Stimulated activated CD8-positive, alpha-beta memory T cell treated with anti-CD3 and anti-CD28 coated beads, Interleukin-12 subunit alpha, Interleukin-12 subunit beta, amount 100 ng/mL, for 4 hours (primary cell): Measurements from ENCODE around the gene UNC80.

Source experiments
- DNase-seq: peaks from one replicate; pipeline ENCODE4 v3.0.0-alpha.2; 2020; ENCODE audit warnings: low read depth

UNC80 gene

DNA sequence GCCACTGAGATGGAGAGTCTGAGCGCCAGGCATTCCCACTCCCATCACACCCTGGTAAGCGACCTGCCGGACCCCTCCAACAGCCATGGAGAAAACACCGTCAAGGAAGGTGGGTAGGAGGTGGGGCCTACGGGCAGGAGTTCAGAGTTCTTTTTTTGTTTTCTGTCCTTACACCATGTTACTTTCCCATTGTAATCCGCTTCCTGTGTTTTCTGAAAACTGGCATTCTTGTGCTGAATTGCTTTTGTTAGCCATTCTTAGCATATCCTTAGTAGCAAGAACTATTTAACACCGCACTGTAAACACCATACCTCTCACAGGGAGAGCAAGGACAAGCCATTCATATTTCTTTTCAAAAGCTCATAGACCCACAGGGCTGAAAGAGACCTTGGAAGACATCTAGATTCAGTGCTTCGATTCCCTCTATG lies 46.2 kb downstream of the UNC80 start:
- DNase-seq: no peak

DNA sequence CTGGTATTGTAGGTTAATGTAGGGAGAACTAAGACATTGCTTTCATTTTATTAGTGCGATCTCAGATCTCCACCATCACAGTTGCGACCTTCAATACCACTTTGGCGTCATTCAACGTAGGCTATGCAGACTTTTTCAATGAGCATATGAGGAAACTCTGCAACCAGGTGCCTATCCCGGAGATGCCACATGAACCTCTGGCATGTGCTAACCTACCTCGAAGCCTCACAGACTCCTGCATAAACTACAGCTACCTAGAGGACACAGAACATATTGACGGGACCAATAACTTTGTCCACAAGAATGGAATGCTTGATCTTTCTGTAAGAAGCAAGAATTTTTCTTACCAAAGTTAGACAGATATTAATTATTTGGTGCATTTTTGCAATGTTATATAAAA lies 47.3 kb downstream of the UNC80 start:
- DNase-seq: no peak

DNA sequence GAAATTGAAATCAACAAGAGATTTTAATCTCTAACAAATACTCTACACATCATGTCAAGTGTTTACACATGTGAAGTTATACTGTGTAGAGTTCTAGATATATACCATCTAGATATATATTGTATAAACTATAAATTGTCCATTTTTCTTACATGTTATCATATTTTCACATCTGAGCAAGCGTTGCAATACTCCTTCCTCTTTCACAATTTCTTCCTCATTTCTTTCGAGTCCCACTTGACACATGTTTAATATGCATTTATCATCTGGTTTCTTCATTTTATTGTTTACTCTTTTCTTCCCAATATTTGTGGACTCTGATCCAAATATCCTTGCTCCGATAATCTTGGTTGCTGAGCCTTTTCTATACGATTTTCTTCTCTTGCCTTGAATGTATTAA lies 50.2 kb downstream of the UNC80 start:
- DNase-seq: no peak

DNA sequence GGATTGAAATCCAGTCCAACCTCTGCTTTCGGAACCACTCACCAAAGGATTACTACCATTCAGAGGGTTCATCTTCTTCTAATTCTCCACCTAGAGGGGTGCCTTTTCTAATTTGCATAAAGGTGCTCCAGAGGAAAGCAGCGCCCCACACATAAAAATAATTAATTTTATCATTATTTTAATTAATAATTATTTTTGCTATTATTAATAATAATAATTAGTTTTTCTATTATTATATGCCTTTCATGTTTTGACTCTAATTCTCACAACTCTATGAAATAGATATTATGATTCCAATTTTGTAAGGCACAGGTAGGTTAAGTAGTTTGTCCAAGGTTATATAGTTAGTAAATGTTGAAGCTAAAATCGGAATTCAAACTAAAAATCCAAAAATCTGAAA lies 51.9 kb downstream of the UNC80 start:
- DNase-seq: no peak

DNA sequence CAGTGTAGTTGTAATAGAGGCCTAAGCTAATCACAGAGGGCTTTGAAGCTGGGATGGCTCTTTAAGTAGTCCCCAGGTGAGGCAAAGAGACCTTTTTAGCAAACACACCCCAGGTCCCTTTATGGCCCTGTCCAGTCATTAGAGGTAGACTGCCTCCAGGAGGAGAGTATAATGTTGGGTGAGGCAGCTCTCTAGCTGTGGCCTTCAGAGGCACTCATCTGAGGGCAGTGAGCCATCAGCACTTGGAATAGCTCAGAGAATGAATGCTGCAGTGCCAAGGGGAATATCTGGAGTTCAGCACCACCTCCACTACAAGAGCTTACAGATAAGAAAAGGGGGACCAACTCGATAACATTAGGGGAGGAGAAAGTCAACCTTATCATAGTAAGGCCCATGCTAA lies 52.8 kb downstream of the UNC80 start:
- no peak for DNase-seq

DNA sequence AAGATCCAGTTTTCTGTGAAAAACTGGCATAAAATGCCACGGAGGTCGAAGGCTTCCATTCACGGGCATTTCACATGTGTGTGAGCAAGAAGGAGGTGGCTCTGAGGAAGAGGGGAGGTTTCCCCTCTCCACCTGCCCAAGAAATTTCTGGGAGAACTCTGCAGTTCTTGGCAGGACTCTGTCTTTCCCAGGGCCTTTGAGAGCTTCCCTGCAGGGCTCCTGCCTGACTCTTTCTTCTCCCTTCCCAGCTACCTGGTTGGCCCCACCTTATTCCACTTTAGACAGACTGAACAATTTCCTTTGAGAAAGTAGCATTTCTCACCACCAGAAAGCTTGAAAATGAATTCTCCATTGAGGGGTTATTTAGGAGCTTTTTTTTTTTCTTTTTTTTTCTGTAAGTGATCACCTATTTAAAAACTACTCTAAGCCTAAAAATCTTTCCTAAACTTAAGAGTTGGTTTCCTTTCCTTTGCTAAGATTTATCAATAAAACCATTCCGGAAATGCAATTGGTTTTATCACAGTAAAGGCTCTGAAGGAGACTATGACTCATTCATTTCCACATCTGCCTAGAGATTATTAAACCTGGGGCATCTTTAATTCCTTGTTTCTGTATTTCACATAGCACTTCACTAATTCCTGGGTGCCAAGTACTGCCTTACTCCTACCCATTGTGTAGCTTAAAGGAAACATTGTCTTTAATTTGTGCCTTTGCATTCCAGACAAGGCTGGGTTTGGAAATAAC lies 59.3 kb downstream of the UNC80 start:
- no peak for DNase-seq

DNA sequence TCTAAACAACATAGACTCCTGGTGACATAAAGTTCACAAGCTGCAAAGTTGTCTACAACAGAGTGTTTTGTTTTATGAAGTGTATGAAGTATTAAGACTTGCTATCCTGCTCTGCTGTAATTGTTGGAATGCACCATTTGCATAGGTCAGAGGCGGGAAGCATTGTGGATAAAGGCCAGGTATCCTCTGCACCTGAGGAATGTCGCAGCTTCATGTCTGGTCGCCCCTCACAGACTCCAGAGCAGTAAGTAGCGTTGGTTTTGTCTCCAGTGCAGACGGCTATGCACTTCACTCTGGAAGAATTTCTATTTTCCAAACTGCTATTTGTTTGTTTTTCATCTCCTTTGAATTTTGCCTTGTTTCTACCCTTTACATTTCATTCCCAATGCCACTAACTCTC lies 63.1 kb downstream of the UNC80 start:
- no peak for DNase-seq

DNA sequence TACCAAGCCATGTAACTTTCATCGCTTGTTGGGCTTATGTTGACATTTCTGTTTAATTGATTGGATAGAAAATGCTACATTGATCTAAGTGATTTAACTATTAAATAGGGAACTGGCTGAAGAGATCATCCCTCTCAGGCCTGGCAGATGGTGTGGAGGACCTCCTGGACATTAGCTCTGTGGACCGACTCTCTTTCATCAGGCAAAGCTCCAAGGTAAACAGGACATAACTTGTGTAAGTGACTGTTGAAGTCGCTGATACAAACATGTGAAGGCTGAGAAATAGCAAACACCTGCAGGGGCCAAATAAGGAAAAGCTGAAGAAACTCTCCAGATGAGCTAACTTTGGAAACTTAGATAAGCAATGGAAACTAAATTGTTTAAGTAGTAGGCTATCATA lies 68.8 kb downstream of the UNC80 start:
- no peak for DNase-seq

DNA sequence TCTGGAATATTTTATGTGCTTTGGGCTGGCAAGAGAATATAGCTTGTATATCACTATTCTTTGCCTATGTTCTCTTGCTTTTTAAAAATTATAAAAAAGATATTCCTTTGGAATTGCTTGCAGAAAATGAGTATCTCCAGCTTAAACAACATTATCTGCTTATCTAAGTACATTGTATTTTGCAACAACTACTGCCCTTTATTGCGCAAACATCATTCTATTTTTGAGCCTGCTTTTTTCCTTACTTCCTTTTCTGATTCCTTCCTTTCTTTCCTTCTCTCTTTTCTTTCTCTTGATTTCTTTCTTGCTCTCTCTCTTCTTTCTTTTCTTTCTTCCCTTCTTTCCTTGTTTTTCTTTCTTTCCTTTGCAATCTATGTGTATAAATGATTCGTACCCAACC lies 74.0 kb downstream of the UNC80 start:
- DNase-seq: no peak

DNA sequence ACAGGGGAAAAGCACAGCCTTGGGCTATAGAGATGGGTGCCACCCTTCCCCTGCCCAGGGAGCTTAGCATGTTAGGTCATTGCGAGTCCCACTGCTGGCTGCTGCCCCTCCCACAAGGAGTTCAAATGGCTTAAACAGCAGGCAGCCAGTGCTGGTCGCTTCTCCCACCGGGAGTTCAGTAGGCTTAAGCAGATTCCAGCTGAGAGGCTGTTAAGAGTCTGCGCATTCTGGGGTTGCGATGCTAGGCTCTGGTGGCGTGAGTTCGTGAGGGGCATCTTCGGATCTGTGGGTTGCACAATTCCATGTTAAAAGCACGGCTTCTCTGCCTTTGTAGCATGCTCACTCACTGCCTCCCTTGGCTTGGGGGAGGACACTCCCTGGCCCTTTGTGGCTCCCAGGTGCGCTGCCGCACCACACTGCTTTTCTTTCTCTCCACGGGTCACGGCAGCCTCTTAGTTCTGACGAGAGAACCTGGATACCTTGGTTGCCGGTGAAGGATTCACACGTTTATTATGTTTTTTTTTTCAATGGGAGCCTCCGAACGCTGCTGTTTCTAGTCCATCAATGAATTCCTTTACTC lies 93.2 kb downstream of the UNC80 start:
- no peak for DNase-seq

DNA sequence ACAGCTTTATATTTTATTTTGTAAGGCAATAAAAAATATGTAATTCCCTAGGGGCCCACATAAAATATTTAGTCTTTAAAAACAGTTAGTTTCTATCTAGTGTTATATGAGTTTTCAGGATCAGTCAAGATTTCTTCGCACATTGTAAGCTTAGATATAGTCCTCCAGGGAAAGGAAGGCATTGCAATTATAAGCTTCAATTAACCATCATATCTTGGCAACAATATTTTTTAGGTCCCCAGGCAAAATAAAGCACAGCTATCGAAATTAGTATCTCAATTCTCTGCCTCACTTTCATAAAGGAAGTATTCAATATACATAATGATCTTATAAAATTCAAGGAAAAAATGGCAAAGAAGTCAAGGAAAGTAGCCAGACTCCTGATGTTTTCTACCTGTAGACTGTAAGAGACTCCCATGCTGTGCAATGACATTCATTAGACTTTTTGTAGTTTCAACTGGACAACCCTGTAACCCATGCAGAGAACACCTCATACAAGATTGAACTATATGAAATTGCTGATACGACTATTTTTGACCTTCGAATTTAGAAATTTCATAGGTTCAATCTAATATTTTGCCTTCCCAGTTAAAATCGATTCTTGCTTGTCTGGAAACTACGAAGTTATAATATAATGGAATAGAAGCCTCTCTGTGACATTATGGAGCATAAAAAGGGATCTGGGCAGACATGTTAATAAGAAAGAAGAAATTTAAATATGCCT lies 96.8 kb downstream of the UNC80 start:
- DNase-seq: no peak

DNA sequence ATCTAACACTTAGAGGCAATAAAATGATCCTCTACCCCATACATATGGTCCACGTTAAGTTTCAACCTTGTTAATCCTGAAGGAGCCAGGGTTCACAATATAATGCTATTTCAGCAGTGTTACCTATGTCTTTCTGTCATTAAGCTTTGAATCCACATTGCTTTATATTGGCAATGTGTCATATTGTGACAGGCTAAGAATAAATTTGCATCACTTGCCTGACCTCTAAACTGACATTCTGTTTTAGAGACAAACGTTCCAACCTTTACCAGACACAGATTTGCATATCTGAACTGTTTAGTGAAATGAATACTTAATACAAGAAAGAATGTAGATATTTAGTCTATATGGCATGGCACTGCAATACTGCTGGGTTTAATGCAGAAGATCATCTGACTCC lies 98.4 kb downstream of the UNC80 start:
- DNase-seq: no peak

DNA sequence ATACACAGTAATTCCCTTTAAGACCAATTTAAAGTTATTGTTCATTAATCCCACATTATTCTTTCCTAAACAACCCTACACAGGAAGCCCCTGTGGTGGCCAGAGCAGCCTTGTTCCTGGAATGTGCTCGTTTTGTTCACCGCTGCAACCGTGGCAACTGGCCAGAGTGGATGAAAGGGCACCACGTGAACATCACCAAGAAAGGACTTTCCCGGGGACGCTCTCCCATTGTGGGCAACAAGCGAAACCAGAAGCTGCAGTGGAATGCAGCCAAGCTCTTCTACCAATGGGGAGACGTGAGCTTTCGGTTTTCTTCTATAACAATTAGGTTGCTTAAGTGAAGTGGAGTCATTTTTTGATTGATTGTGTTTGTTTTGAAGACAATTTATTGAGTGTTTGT lies 101.0 kb downstream of the UNC80 start:
- DNase-seq: no peak

DNA sequence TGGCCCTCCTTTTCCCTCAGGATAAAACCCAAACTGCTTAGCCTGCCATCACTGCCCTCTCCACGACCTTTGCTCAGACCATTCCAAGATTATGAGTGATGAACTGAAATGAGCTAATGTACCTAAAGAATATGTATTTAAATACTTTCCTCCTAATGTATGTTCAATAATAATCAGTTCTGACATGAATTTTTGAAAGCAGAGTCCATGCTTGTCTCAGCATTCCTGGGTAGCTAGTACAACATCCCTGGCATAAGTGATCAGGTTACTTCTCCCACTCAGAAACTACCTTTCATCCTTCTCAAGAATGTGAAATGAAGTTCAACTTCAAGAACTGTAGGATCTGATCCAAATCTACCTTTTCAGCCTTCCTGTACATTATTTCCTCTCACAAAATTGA lies 103.6 kb downstream of the UNC80 start:
- DNase-seq: no peak

DNA sequence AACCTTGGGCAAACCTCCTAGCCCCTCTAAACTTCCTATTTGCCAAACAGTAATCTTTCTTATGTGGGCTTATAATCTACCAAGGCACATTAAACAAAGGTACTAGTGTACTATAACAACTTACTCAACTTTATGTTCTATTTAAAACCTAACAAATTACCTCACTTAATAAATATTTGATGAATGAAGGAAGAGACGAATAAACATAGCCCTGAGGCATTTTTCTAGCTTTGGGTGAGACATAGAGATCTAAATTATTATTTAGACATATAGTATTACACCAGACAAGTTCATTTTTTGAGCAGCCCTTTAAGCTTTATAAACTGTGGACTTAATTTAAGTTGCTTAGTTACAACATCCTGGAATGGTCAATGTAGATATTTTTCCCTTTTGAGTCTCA lies 104.6 kb downstream of the UNC80 start:
- DNase-seq: no peak

DNA sequence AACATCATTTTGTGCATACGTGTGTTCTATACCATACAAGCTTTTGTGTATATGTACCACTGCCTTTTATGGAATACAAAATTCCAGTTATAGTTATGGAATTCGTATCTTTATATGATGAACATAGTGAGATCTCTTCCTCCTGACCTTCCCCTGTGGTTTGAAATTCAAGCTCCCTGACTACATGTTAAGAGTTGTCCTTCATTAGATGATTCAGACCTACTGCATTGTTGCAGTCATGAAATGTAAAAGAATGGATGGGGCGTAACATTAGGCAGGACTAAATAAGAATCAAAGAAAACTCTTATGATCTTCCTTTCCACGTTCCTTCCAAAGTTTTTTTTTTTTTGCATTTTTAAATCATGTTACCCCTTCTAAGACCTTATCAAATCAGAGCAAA lies 107.1 kb downstream of the UNC80 start:
- no peak for DNase-seq

DNA sequence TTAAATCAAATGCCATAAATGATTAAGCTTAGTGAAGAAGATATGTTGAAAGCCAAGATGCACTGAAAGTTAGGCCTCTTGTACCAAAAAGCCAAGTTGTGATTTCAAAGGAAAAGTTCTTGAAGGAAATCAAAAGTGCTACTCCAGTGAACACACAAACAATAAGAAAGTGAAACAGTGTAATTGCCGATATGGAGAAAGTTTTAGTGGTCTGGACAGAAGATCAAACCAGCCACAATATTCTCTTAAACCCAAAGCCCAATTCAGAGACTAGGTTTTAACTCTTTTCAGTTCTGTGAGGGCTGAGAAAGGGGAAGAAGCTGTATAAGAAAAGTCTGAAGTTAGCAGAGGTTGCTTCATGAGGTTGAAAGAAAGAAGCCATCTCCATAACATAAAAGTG lies 129.0 kb downstream of the UNC80 start:
- DNase-seq: no peak

DNA sequence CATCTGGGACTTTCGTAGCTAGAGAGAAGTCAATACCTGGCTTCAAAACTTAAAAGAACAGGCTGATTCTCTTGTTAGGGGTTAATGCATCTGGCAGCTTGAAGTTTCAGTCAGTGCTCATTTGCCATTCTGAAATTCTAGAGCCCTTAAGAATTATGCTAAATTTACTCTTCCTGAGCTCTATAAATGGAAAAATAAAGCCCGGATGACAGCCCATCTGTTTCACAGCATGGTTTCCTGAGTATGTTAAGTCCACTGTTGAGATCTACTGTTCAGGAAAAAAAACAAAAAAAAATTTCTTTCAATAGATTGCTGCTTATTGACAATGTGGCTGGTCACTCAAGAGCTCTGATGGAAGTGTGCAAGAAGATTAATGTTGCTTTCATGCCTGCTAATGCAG lies 129.5 kb downstream of the UNC80 start:
- no peak for DNase-seq

DNA sequence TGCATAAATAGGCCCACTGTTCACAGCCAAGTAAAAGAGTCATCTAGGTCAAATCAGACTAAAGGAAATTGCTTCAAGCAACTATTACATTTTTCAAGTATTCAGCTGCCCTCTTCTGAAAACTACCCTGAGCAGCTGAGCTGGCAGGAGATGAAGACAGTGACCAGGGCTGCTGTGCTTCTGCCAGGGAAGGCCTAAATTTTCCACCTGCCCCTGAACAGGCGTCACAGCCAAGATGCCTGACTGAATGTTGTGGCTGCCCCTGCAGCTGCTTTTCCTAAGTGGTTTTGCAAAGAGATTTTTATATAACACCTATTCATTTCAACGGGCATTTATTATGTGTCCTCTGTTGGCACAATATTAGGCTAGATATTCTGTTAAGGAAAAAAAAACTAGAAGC lies 134.1 kb downstream of the UNC80 start:
- DNase-seq: no peak

DNA sequence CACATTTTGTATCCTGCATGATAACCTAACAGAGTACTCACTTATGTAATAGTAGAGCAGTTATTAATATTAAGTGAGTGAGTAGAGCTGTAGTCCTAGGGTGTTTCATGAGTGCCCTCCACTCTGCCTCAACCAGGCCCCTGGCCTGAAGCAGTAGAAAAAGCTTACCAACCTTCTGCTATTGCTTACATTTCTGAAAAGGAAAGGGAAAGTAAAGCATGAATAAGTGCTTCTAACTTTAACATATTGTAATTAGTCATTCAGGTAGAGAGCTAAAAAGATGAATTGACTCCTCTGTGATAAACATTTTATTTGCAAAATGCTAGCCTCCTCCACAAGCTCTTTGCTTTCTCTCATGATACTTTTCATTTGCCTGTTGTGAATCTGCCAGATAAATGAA lies 136.1 kb downstream of the UNC80 start:
- no peak for DNase-seq

DNA sequence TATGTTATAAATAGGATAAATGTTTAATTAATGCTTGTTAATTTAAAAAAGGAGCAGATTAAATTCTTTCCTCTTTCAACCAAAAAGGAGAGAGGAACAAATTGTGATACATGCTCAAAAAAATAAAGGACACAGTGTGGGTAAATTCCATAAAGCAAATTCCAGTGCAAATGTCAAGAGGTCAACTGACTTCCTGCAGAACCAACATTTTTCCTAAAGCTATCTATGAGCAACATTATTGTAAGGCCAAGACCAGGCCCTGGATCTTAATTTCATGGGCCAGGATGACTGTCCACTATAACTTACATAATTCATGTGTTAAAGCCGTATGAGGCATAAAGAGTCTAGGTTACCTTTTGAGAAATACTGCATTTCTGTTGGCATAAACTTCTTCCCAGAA lies 136.9 kb downstream of the UNC80 start:
- no peak for DNase-seq

DNA sequence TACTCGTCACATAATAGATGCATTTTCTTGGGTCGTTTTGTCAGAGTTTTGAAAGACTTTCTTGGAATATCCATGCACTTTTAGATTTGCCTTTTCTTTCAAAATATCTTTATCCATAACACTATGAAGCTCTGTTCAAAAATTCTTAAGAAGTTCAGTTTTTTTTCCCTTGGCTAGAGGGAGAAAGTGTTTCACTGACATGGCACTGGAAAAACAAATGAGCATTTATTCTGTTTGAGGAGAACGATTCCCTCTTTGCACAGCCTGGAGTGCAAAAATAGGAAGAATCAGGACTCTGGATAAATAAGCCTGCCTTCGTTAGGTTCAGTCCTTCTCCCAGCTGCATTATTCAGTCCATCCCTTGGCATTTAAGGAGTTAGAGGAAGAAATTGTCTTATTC lies 139.9 kb downstream of the UNC80 start:
- DNase-seq: no peak

DNA sequence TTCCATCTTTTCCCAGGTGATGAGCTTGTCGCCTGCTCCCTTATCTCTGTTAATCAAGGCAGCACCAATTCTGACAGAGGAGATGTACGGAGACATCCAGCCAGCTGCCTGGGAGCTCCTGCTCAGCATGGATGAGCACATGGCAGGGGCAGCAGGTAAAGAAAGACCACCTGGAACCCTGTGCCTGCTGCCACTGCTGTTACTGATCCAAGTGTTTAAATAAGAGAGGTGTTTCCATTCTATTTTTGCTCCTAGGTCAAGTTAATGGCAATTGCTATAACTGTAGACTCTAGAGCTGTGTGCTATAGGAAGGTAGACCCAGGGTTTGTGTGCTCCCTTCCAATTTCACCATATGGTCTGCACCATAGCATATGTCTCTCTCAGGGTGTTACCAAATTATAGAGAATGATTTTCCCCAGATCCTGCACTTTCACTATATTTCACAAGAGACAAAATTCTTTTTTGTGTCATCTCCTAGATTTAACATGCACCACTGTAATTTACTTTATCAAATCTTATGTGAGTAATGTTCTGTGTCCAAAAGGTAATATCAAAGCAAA lies 142.2 kb downstream of the UNC80 start:
- no peak for DNase-seq
